GM12878 (cell line): ENCODE measurements around the gene CLEC18B. TPM values are rescaled to one million over a fixed set of nuclear protein-coding genes. Genes with fewer than 3 reads are reported as not detected.

Source experiments
- BCLAF1 ChIP-seq: fragments of 450-650 bp; IDR thresholded peaks from 2 replicates; pipeline ENCODE4 v1.6.1; 2017; ENCODE audit warnings: antibody characterized with exemption, mild to moderate bottlenecking, moderate library complexity
- E4F1 ChIP-seq: fragments of 450-650 bp; IDR thresholded peaks from 2 replicates; pipeline ENCODE4 v1.6.1; 2018; ENCODE audit warnings: borderline replicate concordance, mild to moderate bottlenecking; ENCODE audit not compliant: partially characterized antibody
- HSF1 ChIP-seq: fragments of 150-350 bp; IDR thresholded peaks from 2 replicates; pipeline ENCODE4 v1.6.1; 2014; ENCODE audit warnings: mild to moderate bottlenecking, low read depth, low read length
- MTA3 ChIP-seq: IDR thresholded peaks from 2 replicates; pipeline ENCODE4 v1.6.1; 2012; ENCODE audit warnings: low read length, inconsistent platforms, borderline replicate concordance
- MXI1 ChIP-seq: fragments of 150-350 bp; IDR thresholded peaks from 2 replicates; pipeline ENCODE4 v1.6.1; 2011; ENCODE audit warnings: low read depth, mild to moderate bottlenecking, inconsistent platforms, low read length, improper control_type of control experiment
- RAD21 ChIP-seq: IDR thresholded peaks from 2 replicates; pipeline ENCODE4 v1.6.1; 2011; ENCODE audit warnings: mild to moderate bottlenecking, low read depth, low read length, moderate library complexity; ENCODE audit not compliant: insufficient read depth
- RAD51 ChIP-seq: fragments of 450-650 bp; IDR thresholded peaks from 2 replicates; pipeline ENCODE4 v1.6.1; 2016; ENCODE audit warnings: moderate library complexity, mild to moderate bottlenecking, inconsistent platforms
- RELB ChIP-seq: fragments of 450-650 bp; IDR thresholded peaks from 2 replicates; pipeline ENCODE4 v1.6.1; 2017; ENCODE audit warnings: low read depth, mild to moderate bottlenecking, moderate library complexity
- SUZ12 ChIP-seq: fragments of 200-600 bp; sonication (generic); IDR thresholded peaks from one replicate; pipeline ENCODE4 v1.6.1; 2018; ENCODE audit warnings: antibody characterized with exemption, mild to moderate bottlenecking; ENCODE audit not compliant: unreplicated experiment
- YBX1 ChIP-seq: fragments of 450-650 bp; IDR thresholded peaks from 2 replicates; pipeline ENCODE4 v1.6.1; 2016; ENCODE audit warnings: antibody characterized with exemption
- ZBED1 ChIP-seq: IDR thresholded peaks from 2 replicates; pipeline ENCODE4 v1.6.1; 2016; ENCODE audit warnings: borderline replicate concordance
- polyA plus RNA-seq, 11 experiments: library from polyadenylated mRNA; depleted of rRNA in 4 of 11; unstranded in 6 of 11; stranded (reverse) in 5 of 11; fragments of >200 nt; fragmentation: Nextera tagmentation in 4 of 11; fragmentation: Illumina TruSeq in 1 of 11; extraction: Ambion mirVana in 4 of 11; extraction: Trizol in 1 of 11; gene quantifications; 1 replicate in 1 of 11; 2 replicates in 10 of 11; pipeline versions ENCODE4 v1.2.1 to v1.2.3, GENCODE V29; 2011 to 2016; ENCODE audit warnings: inconsistent platforms in 2 of 11, missing spikeins in 2 of 11, low read depth in 1 of 11
- total RNA-seq, 4 experiments: library from RNA; depleted of rRNA in 3 of 4; stranded (reverse); fragments of >200 nt in 3 of 4; fragmentation: Illumina TruSeq in 1 of 4; extraction: Trizol in 1 of 4; gene quantifications; 2 replicates each; pipeline versions ENCODE4 v1.2.1 to v1.2.3, GENCODE V29; 2013 to 2021
- TF ChIP-seq, protein P1 (sequence below): IDR thresholded peaks from 2 replicates; pipeline ENCODE4 v1.6.1; 2012; ENCODE audit warnings: low read depth, low read length, improper control_type of control experiment
- TF ChIP-seq, protein P2 (sequence below): fragments of 450-650 bp; formaldehyde crosslinking; IDR thresholded peaks from 2 replicates; pipeline ENCODE4 v1.4.0; 2022; ENCODE audit warnings: mild to moderate bottlenecking, moderate library complexity

CLEC18B gene
- total and polyA plus RNA-seq, 10 of the 15 experiments (the other 5 are each of a cell fraction or from before 2014, with no cell fraction given) = 0.03 to 0.32 (median 0.18) TPM; not detected in 6

- TF ChIP-seq E4F1 (no peak), SUZ12 (no peak), RELB (no peak), YBX1 (no peak), RAD21 (no peak), HSF1 (no peak), RAD51 (no peak), ZBED1 (no peak), BCLAF1 (no peak), MTA3 (no peak), MXI1 (no peak)
- TF ChIP-seq, protein P1, sequence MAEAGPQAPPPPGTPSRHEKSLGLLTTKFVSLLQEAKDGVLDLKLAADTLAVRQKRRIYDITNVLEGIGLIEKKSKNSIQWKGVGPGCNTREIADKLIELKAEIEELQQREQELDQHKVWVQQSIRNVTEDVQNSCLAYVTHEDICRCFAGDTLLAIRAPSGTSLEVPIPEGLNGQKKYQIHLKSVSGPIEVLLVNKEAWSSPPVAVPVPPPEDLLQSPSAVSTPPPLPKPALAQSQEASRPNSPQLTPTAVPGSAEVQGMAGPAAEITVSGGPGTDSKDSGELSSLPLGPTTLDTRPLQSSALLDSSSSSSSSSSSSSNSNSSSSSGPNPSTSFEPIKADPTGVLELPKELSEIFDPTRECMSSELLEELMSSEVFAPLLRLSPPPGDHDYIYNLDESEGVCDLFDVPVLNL = no peak
- TF ChIP-seq, protein P2, sequence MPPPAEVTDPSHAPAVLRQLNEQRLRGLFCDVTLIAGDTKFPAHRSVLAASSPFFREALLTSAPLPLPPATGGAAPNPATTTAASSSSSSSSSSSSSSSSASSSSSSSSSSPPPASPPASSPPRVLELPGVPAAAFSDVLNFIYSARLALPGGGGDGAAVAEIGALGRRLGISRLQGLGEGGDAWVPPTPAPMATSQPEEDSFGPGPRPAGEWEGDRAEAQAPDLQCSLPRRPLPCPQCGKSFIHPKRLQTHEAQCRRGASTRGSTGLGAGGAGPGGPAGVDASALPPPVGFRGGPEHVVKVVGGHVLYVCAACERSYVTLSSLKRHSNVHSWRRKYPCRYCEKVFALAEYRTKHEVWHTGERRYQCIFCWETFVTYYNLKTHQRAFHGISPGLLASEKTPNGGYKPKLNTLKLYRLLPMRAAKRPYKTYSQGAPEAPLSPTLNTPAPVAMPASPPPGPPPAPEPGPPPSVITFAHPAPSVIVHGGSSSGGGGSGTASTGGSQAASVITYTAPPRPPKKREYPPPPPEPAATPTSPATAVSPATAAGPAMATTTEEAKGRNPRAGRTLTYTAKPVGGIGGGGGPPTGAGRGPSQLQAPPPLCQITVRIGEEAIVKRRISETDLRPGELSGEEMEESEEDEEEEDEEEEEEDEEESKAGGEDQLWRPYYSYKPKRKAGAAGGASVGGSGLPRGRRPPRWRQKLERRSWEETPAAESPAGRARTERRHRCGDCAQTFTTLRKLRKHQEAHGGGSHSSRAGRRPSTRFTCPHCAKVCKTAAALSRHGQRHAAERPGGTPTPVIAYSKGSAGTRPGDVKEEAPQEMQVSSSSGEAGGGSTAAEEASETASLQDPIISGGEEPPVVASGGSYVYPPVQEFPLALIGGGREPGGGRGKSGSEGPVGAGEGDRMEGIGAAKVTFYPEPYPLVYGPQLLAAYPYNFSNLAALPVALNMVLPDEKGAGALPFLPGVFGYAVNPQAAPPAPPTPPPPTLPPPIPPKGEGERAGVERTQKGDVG (CRISPR knock-in tag) = no peak
Measured at GRCh38 chr16:74455213-74455612, 33.9 kb upstream of the CLEC18B start (continued).
